Body of pancreas (tissue), 4 donors: ENCODE data around the gene DTNB.
A peak's percentile ranks its signal among the peaks of the same experiment; 100 is the strongest.

ENCODE experiments used
- CTCF ChIP-seq, 7 experiments: fragments of 450-650 bp in 4 of 7; fragments of 200-600 bp in 3 of 7; sonication (generic) in 3 of 7; IDR thresholded peaks; one replicate each; pipeline ENCODE4 v1.5.1; 2016 to 2019; ENCODE audit warnings: antibody characterized with exemption in 7 of 7
- POLR2A ChIP-seq, 3 donors: fragments of 450-650 bp; IDR thresholded peaks; one replicate each; pipeline ENCODE4 v1.6.1; 2016; ENCODE audit warnings: antibody characterized with exemption in 3 of 3, mild to moderate bottlenecking in 2 of 3

- TF ChIP-seq CTCF (IDR thresholded peaks at IDR 0.05), result peak in 6 of 7 experiments; percentile 26 to 58 (median 40)
- no peak for TF ChIP-seq POLR2A (IDR thresholded peaks at IDR 0.05)
Observed at GRCh38 chr2:25567406-25567805, 106.0 kb downstream of the DTNB start.
